Ovary (tissue), 9 donors: ENCODE results near the gene NXPH3. TPM values are rescaled to one million over a fixed set of nuclear protein-coding genes. Genes with fewer than 3 reads are reported as not detected.
"Not testable (repeated sequence)": the region's sequence is repeated elsewhere in the genome, so short reads cannot be mapped to it uniquely, and the experiment has no call there.

ENCODE experiments used
- DNase-seq, 5 donors: peaks; one replicate each; pipeline ENCODE4 v3.0.0-alpha.2; 2019 to 2020
- H3K27ac ChIP-seq, 2 donors: fragments of 200-600 bp; one replicate each; pipeline versions ENCODE4 v1.5.1 to v1.8.0; 2019 to 2022
- H3K27me3 ChIP-seq: fragments of 200-600 bp; one replicate; pipeline ENCODE4 v1.8.0; 2022
- H3K36me3 ChIP-seq: fragments of 200-600 bp; sonication (generic); one replicate; pipeline ENCODE4 v1.5.1; 2019
- H3K4me1 ChIP-seq: one replicate; pipeline ENCODE4 v1.8.1; 2013; ENCODE audit warnings: mild to moderate bottlenecking, moderate library complexity; ENCODE audit not compliant: insufficient read depth
- H3K4me3 ChIP-seq: fragments of 200-600 bp; sonication (generic); one replicate; pipeline ENCODE4 v1.5.1; 2017
- H3K9me3 ChIP-seq, 2 donors: fragments of 200-600 bp in 1 of 2; sonication (generic) in 1 of 2; one replicate each; pipeline versions ENCODE4 v1.5.1 to v1.8.1; 2013 to 2019; ENCODE audit warnings: mild to moderate bottlenecking in 1 of 2, moderate library complexity in 1 of 2
- EP300 ChIP-seq: sonication (generic); formaldehyde crosslinking; IDR thresholded peaks from one replicate; pipeline ENCODE4 v1.6.1; 2017; ENCODE audit warnings: antibody characterized with exemption
- POLR2A ChIP-seq: fragments of 450-650 bp; IDR thresholded peaks from one replicate; pipeline ENCODE4 v1.6.1; 2017; ENCODE audit warnings: antibody characterized with exemption, mild to moderate bottlenecking, moderate library complexity
- WGBS, 3 donors: extraction: QIAGEN DNeasy Blood & Tissue Kit in 1 of 3; methylation state at CpG; one replicate each; pipeline versions ENCODE4 v1.1.5 to v1.1.7; 2013 to 2017; 5-methylcytosine and 5-hydroxymethylcytosine counted together
- intact Hi-C, 4 donors: fragments of 100-400 bp; cut with DNase I; formaldehyde crosslinking; loops; one replicate each; pipeline versions ENCODE4 v1.11.0 to v1.15.1; 2022 to 2023
- polyA plus RNA-seq, 2 donors: library from polyadenylated mRNA; stranded (reverse); fragments of 200-250 nt in 1 of 2; fragments of 350-450 nt in 1 of 2; fragmentation: Illumina TruSeq in 1 of 2; extraction: RNeasy Lipid Tissue Mini Kit (QIAGEN cat#74804) in 1 of 2; gene quantifications; one replicate each; pipeline ENCODE4 v1.2.3, GENCODE V29; 2013 to 2014
- total RNA-seq, 7 donors: library from RNA; depleted of rRNA in 2 of 7; stranded (reverse); fragments of >200 nt in 2 of 7; fragmentation: NEBNext Ultra II Directional in 3 of 7; extraction: Animal tissue kit (Norgen Biotek cat#: 25700) in 3 of 7; gene quantifications; one replicate each; pipeline versions ENCODE4 v1.1.0 to v1.2.4, GENCODE V29; 2016 to 2023
- TF ChIP-seq, protein P1 (sequence below), 3 donors: fragments of 450-650 bp in 2 of 3; fragments of 200-600 bp in 1 of 3; IDR thresholded peaks; one replicate each; pipeline versions ENCODE4 v1.5.1 to v1.8.0; 2016 to 2022; ENCODE audit warnings: antibody characterized with exemption in 3 of 3, mild to moderate bottlenecking in 1 of 3
- donor health status: DM: no; HTN: no; CAD: no; lungs with moderate emphysema.
- donor health status: DM: no; HTN: no; CAD: no.
- donor health status: Bipolar disorder and iron deficiency.
- donor health status: DM: yes; HTN: yes; CAD: no.
- donor health status: DM: no; HTN: no; CAD: no.
- donor health status: DM: yes; HTN: yes; CAD: no.

NXPH3 gene
- total and polyA plus RNA-seq, 9 donors: 1.2 to 26.0 (median 10.7) TPM

DNA sequence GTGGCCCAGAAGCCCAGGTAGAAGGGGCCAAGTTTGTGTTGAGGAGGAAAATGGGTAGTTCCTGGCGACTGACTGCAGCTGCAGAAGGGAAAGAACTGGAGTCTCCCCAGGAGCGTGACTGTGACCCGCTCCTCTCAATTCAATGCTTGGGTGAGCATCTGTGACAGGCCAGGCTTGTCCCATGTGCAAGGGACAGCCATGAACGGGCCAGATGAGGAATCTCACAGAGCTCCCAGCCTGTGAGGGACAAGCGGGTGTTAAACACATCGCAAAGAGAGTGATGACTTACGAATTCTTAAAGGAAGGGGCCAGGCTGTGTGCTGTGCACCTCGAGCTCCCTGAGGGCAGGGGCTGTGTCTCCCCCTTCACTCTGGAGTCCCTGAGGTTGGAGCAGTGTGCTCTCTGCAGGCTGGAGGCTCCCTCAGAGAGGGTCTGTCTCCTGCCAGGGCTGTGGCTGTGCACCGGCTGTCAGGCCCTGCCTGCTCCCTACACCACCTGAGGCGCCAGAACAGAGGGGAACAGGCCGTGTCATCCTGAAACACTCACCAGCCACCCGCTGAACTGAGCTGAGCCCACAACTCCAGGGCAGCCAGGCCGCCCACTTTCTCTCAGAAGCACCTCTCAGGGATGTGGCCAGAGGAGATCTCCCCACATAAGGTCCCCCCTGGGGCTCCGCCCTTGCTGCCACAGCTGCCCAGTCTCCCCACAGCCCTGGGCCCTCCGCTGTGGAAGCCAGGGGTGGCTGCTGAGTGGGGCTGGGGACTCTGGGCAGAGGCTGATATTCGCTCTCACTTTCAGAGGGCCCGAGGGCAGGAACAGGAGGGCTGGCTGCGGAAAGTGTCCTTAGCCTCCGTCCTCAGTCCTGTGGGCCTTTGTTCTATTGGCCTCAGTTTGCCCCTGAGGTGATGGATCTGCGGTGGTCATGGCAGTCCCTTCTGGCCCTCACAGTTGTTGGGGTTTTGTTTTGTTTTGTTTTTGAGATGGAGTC, 25.7 kb upstream of the NXPH3 start:
- intact Hi-C loops: loop anchor here (10.0 kb wide), 3 partner anchors 115 to 235 kb away; no protein-coding TSS in a partner anchor
- Histone ChIP-seq H3K4me3 (no peak overlapping the region), H3K9me3 (no peaks in the 10 kb centered on the region), H3K36me3 (no peaks in the 10 kb centered on the region), H3K27ac (no peak overlapping the region), H3K4me1 (no peaks in the 10 kb centered on the region), H3K27me3 (no peaks in the 10 kb centered on the region)
- WGBS, 3 donors: 93 to 94% (median 94%) methylated on average over 20 of the region's 20 CpGs
- no peak for DNase-seq
- TF ChIP-seq POLR2A: no peak
- TF ChIP-seq, protein P1, sequence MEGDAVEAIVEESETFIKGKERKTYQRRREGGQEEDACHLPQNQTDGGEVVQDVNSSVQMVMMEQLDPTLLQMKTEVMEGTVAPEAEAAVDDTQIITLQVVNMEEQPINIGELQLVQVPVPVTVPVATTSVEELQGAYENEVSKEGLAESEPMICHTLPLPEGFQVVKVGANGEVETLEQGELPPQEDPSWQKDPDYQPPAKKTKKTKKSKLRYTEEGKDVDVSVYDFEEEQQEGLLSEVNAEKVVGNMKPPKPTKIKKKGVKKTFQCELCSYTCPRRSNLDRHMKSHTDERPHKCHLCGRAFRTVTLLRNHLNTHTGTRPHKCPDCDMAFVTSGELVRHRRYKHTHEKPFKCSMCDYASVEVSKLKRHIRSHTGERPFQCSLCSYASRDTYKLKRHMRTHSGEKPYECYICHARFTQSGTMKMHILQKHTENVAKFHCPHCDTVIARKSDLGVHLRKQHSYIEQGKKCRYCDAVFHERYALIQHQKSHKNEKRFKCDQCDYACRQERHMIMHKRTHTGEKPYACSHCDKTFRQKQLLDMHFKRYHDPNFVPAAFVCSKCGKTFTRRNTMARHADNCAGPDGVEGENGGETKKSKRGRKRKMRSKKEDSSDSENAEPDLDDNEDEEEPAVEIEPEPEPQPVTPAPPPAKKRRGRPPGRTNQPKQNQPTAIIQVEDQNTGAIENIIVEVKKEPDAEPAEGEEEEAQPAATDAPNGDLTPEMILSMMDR (IDR thresholded peaks at IDR 0.05): no peak
- TF ChIP-seq EP300: no peak

DNA sequence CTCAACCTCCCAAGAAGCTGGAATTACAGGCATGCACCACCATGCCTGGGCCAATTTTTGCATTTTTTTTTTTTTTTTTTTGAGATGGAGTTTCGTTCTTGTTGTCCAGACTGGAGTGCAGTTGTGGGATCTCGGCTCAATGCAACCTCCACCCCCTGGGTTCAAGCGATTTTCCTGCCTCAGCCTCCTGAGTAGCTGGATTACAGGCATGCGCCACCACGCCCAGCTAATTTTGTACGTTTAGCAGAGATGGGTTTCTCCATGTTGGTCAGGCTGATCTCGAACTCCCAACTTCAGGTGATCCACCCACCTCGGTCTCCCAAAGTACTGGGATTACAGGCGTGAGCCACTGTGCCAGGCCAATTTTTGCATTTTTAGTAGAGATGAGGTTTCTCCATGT, 24.9 kb upstream of the NXPH3 start:
- H3K27me3 ChIP-seq, H3K27ac ChIP-seq, H3K4me3 ChIP-seq, H3K4me1 ChIP-seq, H3K36me3 ChIP-seq, H3K9me3 ChIP-seq, DNase-seq: not testable (repeated sequence)
- intact Hi-C loops: loop anchor here (10.0 kb wide), 3 partner anchors 116 to 236 kb away; no protein-coding TSS in a partner anchor
- 92 to 99% (median 92%) methylated on average over 9 of the region's 9 CpGs for WGBS, 3 donors

DNA sequence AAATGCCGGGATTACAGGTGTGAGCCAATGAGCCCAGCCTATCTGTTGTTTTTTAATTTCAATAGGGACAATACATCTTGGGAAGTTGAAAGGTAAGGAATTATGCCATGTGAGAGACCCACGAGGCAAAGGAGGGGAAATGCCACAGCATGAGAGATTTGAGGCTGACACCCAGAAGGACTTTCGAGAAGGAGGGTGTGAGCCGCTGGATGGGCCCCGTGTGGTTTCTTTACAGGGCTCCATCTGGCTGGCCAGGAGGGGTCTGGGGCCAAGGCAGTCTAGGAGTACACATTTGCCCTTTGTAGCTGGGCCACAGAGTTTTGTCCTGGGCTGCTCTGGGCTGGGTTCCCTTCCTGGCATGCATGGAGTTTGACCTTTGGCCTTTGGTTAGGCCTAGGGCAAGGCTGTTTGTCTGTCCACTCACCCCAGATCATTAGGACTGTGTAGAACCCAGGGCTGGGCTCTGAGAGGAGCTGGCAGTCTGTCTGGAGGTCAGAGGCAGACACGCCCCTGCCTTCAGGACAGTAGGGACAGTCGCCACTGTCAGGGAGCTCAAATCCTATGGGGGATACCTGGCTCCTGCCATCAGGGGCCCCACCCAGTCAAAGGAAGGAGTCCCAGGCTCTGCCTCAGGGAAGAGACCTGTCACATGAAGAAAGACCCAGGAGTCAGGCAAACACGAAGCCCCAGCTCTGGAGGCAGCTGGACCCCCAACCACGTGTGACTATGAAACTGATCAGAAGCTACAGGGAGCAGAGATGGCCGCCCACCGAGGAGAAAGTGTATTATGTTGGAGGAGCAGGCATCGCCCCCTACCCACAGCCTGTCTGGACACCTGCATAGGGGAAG, 24.2 kb upstream of the NXPH3 start:
- H3K4me1 ChIP-seq: no peaks in the 10 kb centered on the region
- WGBS, 3 donors: 84 to 88% (median 85%) methylated on average over 11 to 12 of the region's 12 CpGs
- no peak for DNase-seq
- TF ChIP-seq, protein P1 (IDR thresholded peaks at IDR 0.05): no peak
- no peak for TF ChIP-seq EP300
- no peaks in the 10 kb centered on the region for H3K9me3 ChIP-seq
- H3K4me3 ChIP-seq: no peak overlapping the region
- H3K36me3 ChIP-seq: no peaks in the 10 kb centered on the region
- intact Hi-C loops: loop anchor here (10.0 kb wide), 3 partner anchors 117 to 237 kb away; no protein-coding TSS in a partner anchor
- H3K27me3 ChIP-seq: no peaks in the 10 kb centered on the region
- H3K27ac ChIP-seq: no peak overlapping the region

- no peaks in the 10 kb centered on the region for H3K9me3 ChIP-seq
- no peaks in the 10 kb centered on the region for H3K27me3 ChIP-seq
- no peak overlapping the region for H3K4me3 ChIP-seq
- no peak overlapping the region for H3K27ac ChIP-seq
- no peaks in the 10 kb centered on the region for H3K4me1 ChIP-seq
- TF ChIP-seq POLR2A: no peak
- no peak for TF ChIP-seq EP300
- TF ChIP-seq, protein P1 (IDR thresholded peaks at IDR 0.05): no peak
- intact Hi-C loops: loop anchor here (10.0 kb wide), 3 partner anchors 117 to 237 kb away; no protein-coding TSS in a partner anchor
- 77 to 78% (median 77%) methylated on average over 27 of the region's 27 CpGs for WGBS, 3 donors
- no peaks in the 10 kb centered on the region for H3K36me3 ChIP-seq
- no peak for DNase-seq
These were observed 23.5 kb upstream of the NXPH3 start for GRCh38 chr17:49552070-49552751.
